ENCODE results near the gene PREX1.

Gene PREX1

DNA sequence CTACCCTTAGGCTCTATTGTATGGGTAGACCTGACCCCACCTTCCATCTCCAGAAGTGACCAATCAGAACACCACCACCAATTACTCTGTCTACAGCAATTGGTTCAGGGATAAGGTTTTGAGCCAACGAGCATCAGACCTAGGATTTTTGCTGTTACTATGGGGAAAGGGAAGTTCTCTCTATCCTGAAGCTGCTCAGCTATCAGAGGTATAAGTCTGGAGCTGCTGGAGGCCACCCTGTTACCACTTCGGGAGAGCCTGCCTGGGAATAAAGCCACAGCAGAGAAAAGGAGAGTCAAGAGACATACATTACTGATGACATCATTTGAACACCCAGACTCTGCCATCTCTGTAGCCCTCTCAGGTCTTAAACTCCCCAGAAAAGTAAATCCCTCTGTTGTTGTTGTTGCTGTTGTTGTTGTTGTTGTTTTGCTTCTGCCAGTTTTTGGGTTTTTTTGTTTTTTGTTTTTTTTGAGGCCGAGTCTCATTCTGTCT, 94.5 kb downstream of the PREX1 start:
- DNase-seq (ENCODE audit: low spot score) = no peak

DNA sequence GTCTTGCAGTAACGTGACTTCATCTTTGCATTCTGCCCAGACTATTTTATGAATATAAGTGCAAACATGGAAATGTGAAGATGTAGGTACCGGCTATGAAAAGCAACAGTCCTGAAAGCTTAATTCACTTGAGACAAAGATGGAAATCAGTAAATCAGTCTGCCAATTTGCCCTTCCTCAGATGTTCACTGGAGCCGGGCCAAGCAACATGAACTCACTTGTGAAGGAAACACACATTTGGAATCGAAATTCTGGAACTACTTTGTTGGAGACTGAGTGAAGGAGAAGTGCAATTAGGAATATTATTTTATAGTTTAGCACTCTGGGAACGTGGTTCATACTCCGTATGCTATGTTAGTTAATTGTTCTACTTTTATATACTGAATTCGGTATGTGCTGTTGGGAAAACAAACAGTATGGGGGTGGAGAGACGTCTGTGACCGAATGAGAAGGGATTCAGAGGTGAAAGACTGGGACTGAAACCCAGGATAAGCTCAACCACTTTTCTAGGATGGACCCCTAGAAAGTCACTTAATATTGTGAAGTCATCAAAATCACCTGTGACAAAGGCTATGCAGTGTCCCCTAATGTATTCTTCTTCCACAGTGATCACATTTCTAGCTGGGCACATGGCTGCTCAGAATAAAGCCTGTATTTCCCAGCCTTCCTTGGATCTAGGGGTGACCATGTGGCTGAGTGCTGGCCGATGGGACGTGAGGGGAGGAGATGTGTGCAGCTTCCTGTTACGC, 95.5 kb downstream of the PREX1 start:
- peak; percentile 74 for DNase-seq (ENCODE audit: low spot score)

DNA sequence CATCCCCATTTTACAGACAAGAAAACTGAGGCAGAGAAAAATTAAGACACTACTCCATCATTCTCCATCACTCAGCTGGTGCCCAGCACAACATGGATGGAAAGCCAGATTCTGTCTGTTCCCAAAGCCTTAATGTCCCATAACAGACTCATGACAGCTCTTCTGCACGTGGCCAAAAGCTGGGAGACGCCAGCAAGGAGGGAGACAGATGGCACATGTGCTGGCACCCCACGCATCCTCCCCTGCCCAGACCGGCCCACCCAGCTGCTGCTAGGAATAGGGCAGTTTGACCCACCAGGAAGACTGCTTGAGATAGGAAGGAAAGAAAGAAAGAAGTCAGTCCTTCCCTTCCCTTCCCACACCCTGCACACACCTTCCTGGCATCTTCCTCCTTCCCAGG, 96.3 kb downstream of the PREX1 start:
- DNase-seq (ENCODE audit: low spot score) = no peak

DNA sequence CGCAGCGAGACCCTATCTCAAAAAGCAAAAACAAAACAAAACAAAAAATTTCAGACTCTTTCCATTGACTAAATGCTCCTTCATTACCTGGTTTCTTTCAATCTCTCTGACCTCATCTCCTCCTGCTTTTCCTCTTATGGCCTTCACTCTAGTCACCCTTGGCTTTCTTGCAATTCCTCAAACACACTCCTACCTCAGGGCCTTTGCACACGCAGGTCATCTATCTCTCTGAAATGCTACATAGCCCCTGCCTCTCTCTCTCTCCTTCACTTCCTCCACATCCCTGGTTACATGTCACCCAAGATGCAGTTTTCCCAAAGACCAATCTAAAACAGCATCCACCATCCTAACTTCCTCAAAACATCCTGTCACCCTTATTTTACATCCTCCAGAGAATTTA, 96.8 kb downstream of the PREX1 start:
- no peak for DNase-seq (ENCODE audit: low spot score)

DNA sequence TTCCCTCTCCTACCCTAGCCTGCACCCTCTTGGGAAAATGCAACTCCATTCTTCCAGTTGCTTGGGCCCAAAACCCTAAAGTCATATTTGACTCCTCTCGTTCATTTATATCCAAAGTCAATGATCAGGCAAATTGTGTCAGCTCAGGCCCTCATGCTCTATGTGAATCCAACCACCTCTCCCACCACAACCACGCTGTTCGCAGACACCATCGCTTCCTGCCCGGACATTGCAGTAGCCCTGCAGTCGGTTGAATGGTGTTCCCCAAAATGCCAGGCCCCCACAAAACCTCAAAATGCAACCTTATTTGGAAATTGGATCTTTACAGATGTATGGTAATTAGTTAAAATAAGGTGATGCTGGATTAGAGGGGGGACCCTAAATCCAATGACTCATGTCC, 98.3 kb downstream of the PREX1 start:
- no peak for DNase-seq (ENCODE audit: low spot score)

DNA sequence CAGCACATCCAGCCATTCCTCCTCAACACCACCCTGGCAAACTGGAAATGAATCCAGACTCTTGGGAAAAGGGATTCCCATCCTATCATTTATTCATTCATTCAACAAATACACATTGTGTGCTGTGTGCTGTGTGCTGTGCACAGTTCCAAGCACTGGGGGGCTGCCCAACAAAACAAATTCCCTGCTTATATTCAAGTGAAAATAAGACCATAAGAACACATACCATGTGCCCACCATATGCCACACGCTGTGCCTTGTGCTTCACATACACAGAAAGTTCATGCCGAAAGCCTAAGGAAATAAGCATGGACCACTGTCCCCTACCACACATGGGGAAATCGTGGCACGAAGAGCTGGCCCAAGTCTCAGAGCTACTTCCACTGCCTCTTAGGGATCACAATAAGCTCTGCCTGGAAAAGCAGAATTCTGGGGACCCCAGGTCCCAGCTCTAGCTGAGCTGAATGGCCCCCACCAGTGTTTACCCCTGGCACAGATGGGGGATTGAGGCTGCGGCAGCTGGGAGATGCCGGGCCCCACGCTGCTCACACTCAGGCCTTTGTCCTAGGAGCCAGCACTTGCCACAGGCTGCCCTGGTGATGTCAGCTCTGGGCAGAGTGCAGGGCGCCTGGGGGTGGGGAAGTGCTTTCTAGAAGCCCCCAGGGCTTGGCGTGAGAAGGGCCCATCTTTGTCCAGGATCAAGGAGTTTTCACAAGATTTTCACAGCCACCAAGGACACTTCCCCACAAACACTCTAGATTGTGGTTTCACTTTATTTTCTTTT, 99.6 kb downstream of the PREX1 start:
- DNase-seq (ENCODE audit: low spot score) = peak; percentile 97

DNA sequence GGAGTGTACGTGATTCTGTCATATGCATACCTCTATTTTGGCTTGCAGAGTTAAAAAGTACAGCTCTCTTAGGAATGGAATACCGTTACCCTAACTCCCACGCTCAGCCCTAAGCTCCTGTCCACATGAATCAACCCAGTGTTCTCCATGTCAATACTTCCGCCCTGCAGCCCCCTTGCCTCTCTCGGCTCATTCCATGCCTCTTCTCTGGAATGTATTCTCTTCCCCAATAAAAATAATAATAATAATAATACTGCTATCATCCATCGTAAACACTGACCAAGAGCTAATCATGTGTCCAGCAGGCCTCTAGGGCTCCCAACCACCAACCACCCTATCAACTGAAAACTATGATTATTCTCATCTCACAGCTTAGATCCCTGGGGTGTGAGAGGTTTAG, 100.6 kb downstream of the PREX1 start:
- no peak for DNase-seq (ENCODE audit: low spot score)

DNA sequence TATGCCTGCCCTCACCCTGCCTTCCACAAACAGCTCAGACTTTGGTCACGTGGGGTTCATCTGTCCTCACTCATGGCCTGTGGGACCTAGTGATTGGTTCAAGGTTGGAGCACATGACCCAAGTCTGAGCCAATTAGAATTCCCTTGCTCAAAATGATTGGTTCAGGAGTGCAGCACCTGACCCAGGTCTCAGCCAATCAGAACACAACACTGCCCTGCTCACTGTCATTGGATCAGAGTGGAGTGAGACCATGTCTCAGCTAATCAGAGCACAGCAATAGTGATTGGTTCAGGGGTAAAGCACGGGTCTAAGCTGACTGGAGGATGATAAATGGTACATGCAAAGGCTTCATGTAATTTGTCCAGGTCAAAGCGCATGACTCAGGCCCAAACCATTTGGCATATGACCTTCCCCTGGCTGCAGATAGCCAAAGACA, 102.2 kb downstream of the PREX1 start:
- DNase-seq (ENCODE audit: low spot score) = no peak

DNA sequence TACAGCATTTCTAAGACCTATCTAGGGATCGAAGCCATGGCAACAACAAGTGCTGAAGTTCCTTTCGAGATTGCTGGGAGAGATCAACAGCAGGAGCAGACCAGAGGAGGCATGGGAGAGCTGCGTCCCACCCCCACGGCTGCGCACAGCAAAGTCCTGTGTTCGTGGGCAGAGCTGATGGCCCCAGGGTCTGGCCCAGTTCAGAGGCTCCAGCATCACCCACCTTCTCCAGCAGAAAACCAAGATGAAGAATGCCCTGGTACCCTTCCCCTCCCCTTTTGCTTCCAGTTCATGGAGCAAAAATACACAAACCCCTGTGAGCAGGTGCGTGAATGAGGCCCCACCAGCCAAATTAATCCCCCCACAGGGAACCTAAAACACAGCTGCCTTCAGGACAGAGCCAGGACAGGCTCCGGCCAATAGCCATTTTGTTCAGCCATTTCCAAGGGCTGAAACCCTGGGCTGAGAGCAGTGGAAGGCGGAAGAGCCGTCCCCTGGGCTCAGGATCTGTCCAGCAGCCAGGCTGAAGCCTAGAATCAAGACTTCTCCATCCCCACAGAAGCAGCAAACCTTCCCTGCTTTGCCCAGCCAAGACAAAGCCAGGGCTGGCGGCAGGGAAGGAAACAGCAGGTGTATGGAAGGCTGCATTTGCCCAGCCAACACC, 102.8 kb downstream of the PREX1 start:
- DNase-seq (ENCODE audit: low spot score) = no peak

DNA sequence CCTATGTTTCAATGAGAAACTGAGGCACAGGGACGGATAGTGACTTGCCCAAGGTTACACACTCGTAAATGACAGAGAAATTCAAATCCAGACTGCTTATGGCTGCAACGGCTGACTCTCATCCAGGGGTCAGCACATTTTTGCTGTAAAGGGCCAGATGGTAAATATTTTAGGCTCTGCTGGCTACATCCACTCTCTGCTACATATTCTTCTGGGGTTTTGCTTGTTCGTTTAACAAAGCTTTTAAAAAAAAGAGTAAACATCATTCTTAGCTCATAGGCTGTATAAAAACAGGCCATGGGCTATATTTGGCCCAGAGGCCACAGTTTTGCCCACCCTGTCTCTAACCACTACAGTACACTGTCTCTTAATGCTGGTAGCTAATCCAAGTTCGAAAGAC, 103.4 kb downstream of the PREX1 start:
- DNase-seq (ENCODE audit: low spot score) = no peak

DNA sequence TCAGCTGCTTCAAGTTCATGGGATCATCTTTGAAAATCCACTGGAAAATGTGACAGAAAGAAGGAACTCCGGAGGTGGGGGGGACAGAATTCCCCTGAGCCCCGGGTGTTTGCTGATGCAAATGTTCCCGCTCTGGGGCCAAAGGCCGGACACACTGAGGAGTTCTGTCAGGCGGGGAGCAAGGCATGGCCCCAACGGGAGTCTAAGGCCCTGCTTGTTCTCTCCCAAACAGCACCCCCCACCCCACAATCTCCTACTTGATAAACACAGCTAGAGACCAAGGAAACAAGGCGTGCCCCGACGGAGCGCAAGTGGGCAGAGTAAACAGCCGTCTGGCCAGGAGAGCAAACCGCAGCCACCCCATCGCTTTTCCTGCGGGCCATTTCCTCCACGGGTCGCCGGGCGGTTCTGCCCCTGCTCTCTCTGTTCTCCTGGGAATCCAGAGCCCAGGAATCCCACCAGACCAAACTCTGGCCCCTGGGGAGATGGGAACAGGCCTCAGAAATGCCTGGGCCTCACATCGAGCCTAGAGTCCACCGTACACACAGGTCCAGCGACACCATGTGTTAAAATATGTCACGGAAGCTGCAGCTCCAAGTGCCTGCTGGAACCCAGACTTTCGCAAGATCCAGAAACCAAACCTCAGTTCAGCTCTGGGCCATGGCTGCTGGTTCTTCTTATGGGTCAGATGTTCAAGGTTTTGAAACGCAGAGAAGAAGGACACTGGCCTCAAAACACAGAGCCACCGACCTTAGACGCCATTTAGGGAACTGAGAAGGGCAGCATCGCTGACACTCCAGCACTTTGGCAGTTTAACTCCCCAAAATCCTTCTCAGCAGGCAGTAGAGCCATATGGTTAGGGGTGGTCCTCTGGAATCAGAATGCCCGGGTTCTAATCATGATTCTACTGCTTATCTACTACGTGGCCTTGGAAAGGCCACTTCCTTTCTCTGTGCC, 104.2 kb downstream of the PREX1 start:
- peak; percentile 88 for DNase-seq (ENCODE audit: low spot score)

DNA sequence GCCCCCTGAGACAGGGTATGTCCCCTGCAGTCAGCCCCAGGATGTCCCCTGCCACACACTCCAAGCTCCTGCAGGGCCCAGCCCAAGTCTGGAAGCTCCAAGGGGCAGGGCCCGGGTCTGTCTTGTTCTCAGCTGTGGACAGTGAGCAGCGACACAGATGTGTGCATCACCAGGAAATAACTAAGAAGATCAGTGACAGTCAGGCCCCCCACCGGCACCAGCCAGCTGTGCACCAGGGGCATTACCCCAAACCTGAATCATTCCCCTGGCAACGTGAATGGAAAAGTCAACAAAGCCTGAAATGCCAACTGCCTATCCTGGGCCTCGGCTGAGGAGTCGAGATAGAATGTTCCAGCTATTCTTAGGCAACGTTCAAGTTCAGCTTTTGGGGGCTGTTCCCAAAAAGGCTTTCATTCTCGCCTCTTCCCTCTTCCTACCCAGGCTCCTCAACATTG, 105.0 kb downstream of the PREX1 start:
- no peak for DNase-seq (ENCODE audit: low spot score)

DNA sequence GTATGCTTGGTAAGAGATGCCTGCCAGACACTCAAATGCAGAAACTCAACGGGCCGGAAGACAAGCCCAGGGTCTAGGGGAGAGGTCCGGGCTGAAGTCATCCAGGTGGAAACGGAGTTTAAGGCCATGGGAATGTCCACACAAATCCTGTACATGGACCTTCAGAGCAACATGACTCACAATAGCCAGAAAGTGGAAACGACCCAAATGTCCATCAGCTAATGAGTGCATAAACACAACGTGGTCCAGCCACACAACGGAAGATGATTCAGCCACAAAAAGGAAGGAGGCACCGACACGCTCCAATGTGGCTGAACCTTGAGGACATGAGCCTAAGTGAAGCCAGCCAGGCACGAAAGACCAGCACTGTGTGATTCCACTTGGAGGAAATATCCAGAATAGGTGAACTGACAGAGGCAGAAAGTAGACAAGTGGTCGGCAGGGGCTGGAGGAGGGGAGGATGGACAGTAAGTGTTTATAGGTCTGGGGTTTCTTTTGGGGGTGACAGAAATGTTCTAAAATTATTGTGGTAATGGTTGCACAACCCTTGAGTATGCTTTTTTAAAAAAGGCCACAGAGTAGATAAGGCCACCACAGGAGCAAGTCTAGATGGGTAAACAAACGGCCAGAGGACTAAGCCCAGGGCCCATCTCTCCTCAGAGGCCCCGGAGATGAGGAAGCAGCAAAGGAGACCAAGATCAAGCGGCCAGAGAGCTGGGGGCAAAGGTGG, 105.6 kb downstream of the PREX1 start:
- DNase-seq (ENCODE audit: low spot score) = peak; percentile 82

DNA sequence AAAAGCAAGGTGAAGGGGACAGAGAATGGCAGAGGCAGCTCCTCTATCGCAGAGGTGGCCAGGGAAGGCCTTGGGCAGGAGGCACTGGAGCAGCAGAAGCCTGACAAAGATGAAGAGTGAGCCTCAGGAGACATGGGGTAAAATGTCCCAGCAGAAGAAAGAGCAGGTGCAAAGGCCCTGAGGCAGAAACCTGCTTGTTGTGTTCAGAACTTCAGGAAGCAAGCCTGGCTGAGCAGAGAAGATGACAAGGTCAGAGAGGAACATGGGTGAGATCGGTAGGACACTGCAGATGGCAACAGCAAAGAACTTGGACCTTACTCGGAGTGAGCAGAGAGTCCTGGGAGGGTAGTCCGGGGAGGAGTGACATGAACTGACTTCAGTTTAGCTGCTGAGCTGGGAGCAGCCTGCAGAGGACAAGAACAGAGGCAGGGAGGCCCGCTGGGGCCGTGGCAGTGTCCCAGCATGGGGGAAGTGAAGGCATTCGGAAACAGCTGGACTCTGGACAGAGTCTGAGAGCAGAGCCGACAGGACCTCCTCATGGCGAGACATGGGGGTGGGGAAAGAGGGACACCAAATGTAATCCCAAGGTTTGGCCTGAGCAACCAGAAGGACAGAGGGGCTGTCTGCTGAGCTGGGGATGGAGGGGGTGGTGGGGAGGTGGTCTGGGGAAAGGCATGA, 106.3 kb downstream of the PREX1 start:
- peak; percentile 60 for DNase-seq (ENCODE audit: low spot score)

DNA sequence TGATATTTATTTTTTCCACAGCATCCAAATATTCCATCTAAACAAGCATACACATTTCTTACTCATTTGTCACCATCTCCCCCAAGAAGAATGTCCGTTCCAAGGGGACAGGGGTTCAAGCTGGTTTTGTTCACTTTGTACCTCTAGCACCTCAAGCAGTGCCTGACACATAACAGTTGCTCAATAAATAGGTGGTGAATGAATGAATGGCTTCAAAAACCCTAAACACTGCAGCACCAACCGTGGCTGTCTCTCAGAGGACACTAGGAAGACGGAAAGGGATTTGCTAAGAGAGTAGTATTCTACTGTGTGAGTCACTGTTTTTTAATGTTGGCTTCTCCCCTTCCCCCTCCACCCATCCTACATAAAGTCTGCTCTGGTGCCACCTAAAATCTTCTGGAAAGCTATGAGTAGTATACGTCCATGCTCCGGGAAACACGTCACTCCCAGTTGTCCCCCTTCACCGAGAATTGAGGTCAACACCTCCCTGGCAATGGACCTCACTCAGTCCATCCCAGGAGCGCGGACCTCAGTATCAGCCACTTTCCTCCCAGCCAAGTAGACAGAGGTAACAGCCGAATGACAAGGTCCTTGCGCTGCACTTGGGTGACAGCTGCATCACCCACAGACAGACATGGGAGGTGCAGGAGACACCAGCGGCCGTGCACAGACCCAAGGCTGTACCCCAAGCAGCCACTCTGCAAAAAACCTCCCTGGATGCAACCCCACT, 107.4 kb downstream of the PREX1 start:
- no peak for DNase-seq (ENCODE audit: low spot score)

DNA sequence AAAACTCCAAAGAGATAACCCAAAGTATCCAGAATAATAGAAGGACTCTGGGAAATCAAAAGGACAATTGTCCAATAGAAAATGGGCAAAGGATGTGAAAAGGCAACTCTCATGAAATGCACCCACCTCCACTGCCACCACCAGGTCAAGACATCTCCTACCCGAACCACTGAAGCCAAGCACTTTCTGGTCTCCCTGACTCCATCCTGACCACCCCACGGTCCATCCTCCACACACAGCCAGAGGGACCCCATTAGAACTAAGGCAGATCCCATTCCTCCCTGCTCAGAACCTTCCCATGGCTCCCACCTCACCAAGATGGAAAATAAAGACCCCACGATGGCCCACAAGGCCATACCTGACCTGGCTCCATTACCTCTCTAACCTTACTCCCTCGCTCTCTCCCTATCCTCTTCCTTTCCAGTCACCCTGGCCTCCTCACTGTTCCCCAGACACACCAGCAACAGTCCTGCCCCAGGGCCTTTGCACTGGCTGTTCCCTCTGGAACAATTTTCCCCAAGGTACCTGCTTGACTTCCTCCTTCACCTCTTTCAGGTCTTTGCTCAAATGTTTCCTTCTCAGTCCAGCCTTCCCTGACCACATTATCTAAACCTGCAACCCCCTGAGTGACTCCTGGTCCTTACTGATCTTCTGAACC, 108.1 kb downstream of the PREX1 start:
- no peak for DNase-seq (ENCODE audit: low spot score)

DNA sequence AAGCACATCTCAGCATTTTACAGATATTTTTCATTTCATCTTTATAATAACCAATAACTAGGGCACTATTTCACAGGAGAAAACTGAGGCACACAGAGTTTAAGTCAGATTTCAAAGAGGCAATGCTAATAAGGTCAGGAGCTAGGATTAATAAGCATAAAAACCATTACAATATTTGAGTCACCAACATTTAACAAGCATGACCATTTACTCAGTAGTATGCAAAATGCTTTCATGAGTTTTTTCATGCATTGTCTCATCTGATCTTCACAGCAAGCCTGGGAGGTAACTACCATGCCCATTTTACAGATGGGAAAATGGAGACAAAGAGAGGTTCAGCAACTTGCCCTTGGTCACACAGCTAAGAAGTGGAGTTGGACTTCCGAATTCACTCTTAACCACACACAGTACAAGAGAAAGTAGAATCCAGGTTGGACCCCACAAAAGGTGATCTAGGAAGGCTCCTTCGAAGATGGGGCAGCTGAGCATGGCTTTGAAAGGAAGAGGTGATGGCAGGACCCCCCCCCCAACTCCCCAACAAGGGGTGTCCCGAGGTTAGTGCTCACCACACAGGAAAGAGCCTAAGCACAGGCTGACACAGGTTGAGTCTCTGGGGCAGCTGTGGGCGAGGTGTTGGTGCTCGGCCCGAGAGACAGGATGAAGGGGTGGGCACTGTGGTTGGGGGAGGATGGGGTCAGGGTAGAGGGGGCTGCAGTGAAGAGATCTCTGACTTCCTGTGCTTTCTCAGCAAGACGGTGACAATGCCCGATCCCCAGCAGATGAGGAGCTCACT, 108.8 kb downstream of the PREX1 start:
- no peak for DNase-seq (ENCODE audit: low spot score)

DNA sequence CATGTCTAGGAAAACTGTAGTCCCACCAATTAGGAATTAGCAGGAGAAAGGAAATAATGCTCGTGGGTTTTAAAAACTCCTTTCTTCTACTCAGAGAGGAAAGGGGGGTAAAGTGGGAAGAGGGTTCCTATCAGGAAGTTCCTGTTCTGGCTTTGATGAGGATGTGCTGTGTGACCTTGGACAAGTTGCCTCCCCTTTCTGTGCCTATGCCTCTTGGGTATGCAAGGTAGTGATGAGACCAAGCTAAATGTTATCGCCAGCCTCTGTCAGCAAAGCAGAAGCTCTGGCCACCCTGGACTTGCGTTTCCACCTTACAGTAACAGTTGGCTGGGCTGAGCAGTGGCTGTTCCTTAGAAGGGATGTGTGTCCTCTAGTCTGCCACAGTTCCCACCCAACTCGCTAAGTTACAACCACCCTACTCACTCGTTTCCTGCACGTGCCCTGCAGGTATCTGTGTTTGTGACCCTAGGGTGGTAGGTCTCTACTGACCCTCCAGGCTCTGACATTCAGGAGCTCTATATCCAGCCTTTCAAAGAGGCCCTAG, 110.0 kb downstream of the PREX1 start:
- no peak for DNase-seq (ENCODE audit: low spot score)
